Naive thymus-derived CD4-positive, alpha-beta T cell (primary cell): ENCODE measurements around the gene KRT16. TPM values are rescaled to one million over a fixed set of nuclear protein-coding genes. Genes with fewer than 3 reads are reported as not detected.
"Not testable (repeated sequence)": the region's sequence is repeated elsewhere in the genome, so short reads cannot be mapped to it uniquely, and the experiment has no call there.

ENCODE experiments used
- ATAC-seq: fragments of 150-1000 bp; cut with Tn5 transposase; 2 replicates; pipeline ENCODE4 v1.10.0; 2021; ENCODE audit warnings: mild to moderate bottlenecking, moderate library complexity
- CTCF ChIA-PET: fragments of 350-600 bp; sonication (Branson Sonifier 250); formaldehyde crosslinking; loops from one replicate; lab custom pipeline; 2021; ENCODE audit warnings: antibody characterized with exemption; lab: Charles Lee
- POLR2A ChIA-PET: fragments of 350-600 bp; sonication (Branson Sonifier 250); formaldehyde crosslinking; loops from one replicate; lab custom pipeline; 2021; ENCODE audit warnings: antibody characterized with exemption, inconsistent platforms; lab: Charles Lee
- DNase-seq, 9 donors: peaks; one replicate each; pipeline versions ENCODE4 v3.0.0 to v3.0.0-alpha.2; 2020 to 2022; ENCODE audit warnings: mixed read lengths in 1 of 9
- H3K27ac ChIP-seq: one replicate; pipeline ENCODE4 v1.7.0; 2013; ENCODE audit warnings: mild to moderate bottlenecking, low read depth, low read length, moderate library complexity
- H3K27me3 ChIP-seq, 2 donors: one replicate each; pipeline ENCODE4 v1.7.0; 2013; ENCODE audit warnings: low read length in 2 of 2, mild to moderate bottlenecking in 2 of 2, moderate library complexity in 2 of 2; ENCODE audit not compliant: control insufficient read depth in 2 of 2, insufficient read depth in 2 of 2
- H3K36me3 ChIP-seq, 3 experiments: 1 replicate in 2 of 3; 2 replicates in 1 of 3; pipeline ENCODE4 v1.7.0; 2013; ENCODE audit warnings: low read length in 3 of 3, mild to moderate bottlenecking in 3 of 3, moderate library complexity in 1 of 3; ENCODE audit not compliant: insufficient read depth in 3 of 3, control insufficient read depth in 2 of 3
- H3K4me1 ChIP-seq, 2 donors: one replicate each; pipeline ENCODE4 v1.7.0; 2013; ENCODE audit warnings: low read length in 2 of 2, mild to moderate bottlenecking in 2 of 2, moderate library complexity in 1 of 2; ENCODE audit not compliant: control insufficient read depth in 2 of 2, insufficient read depth in 2 of 2
- H3K4me3 ChIP-seq: 2 replicates; pipeline ENCODE4 v1.7.0; 2013; ENCODE audit warnings: mild to moderate bottlenecking, low read length
- H3K9me3 ChIP-seq, 3 experiments: 1 replicate in 2 of 3; 2 replicates in 1 of 3; pipeline ENCODE4 v1.7.0; 2013; ENCODE audit warnings: low read length in 3 of 3; ENCODE audit not compliant: control insufficient read depth in 2 of 3
- H3K27ac Mint-ChIP-seq, 9 donors: one replicate each; pipeline ENCODE4 v1.8.0; 2020 to 2022; ENCODE audit warnings: mixed read lengths in 9 of 9, mild to moderate bottlenecking in 8 of 9, moderate library complexity in 5 of 9, inconsistent platforms in 2 of 9
- H3K27me3 Mint-ChIP-seq, 5 donors: one replicate each; pipeline ENCODE4 v1.8.0; 2021 to 2022; ENCODE audit warnings: mixed read lengths in 5 of 5, mild to moderate bottlenecking in 1 of 5
- H3K36me3 Mint-ChIP-seq, 5 donors: one replicate each; pipeline ENCODE4 v1.8.0; 2020 to 2022; ENCODE audit warnings: mixed read lengths in 5 of 5, mild to moderate bottlenecking in 3 of 5, inconsistent platforms in 1 of 5
- H3K4me1 Mint-ChIP-seq, 7 donors: one replicate each; pipeline ENCODE4 v1.8.0; 2020 to 2022; ENCODE audit warnings: mixed read lengths in 7 of 7, mild to moderate bottlenecking in 3 of 7, inconsistent platforms in 1 of 7
- H3K4me3 Mint-ChIP-seq, 10 donors: one replicate each; pipeline ENCODE4 v1.8.0; 2020 to 2022; ENCODE audit warnings: mild to moderate bottlenecking in 10 of 10, mixed read lengths in 10 of 10, moderate library complexity in 6 of 10, inconsistent platforms in 2 of 10
- H3K9me3 Mint-ChIP-seq, 11 donors: one replicate each; pipeline ENCODE4 v1.8.0; 2020 to 2022; ENCODE audit warnings: mixed read lengths in 11 of 11, mild to moderate bottlenecking in 4 of 11, inconsistent platforms in 1 of 11, moderate library complexity in 1 of 11
- intact Hi-C, 2 donors: fragments of 100-400 bp; cut with micrococcal nuclease; formaldehyde crosslinking; loops; one replicate each; pipeline ENCODE4 v1.15.1; 2023
- polyA plus RNA-seq, 2 donors: library from polyadenylated mRNA; unstranded; fragments of 300-500 nt; fragmentation: Illumina TruSeq; gene quantifications; one replicate each; pipeline ENCODE4 v1.2.3, GENCODE V29; 2021
- total RNA-seq, 6 experiments: library from RNA in 5 of 6; stranded (reverse) in 5 of 6; gene quantifications; 1 replicate in 5 of 6; 2 replicates in 1 of 6; pipeline ENCODE4 v1.2.3 and lab custom pipeline; 2021 to 2026

The KRT16 gene
- total and polyA plus RNA-seq, 7 experiments from 2014 or later, result not detected

DNA sequence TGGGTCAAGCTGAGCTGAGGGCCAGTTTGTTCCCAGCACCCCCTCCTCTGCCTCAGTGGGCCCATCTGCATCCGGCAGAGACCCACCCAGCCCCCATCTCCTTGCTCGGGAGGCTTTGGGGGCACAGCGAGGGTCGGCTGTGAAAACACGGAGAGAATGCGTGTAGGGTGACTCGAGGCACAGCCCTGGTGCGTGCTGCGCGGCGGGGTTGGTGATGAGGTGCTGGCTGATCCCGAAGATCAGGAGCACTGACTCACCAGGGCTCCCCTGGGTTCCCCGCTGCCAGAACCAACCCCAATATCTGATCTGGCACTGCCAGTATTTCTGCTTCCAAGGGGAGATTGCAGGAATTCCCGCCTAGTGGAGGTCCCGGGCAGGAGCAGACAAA, 19.3 kb upstream of the KRT16 start:
- H3K4me3 ChIP-seq, result no peak overlapping the region
- no peak for DNase-seq
- H3K4me3 Mint-ChIP-seq, result no peak overlapping the region
- peaks cover 0 to 4% (median 0%) of the 10 kb centered on the region in 5 donors for H3K27me3 Mint-ChIP-seq
- H3K4me1 Mint-ChIP-seq, result peaks cover 0 to 5% (median 0%) of the 10 kb centered on the region in 7 donors
- no peak overlapping the region for H3K27ac ChIP-seq
- intact Hi-C loops, result no loop called here
- no peak overlapping the region for H3K27ac Mint-ChIP-seq
- H3K27me3 ChIP-seq, result no peaks in the 10 kb centered on the region
- H3K9me3 Mint-ChIP-seq, result no peaks in the 10 kb centered on the region
- no peaks in the 10 kb centered on the region for H3K4me1 ChIP-seq
- H3K36me3 Mint-ChIP-seq, result no peaks in the 10 kb centered on the region
- ATAC-seq, result no peak
- no peaks in the 10 kb centered on the region for H3K9me3 ChIP-seq
- ChIA-PET POLR2A (no interaction called here), CTCF (no interaction called here)
- no peaks in the 10 kb centered on the region for H3K36me3 ChIP-seq

DNA sequence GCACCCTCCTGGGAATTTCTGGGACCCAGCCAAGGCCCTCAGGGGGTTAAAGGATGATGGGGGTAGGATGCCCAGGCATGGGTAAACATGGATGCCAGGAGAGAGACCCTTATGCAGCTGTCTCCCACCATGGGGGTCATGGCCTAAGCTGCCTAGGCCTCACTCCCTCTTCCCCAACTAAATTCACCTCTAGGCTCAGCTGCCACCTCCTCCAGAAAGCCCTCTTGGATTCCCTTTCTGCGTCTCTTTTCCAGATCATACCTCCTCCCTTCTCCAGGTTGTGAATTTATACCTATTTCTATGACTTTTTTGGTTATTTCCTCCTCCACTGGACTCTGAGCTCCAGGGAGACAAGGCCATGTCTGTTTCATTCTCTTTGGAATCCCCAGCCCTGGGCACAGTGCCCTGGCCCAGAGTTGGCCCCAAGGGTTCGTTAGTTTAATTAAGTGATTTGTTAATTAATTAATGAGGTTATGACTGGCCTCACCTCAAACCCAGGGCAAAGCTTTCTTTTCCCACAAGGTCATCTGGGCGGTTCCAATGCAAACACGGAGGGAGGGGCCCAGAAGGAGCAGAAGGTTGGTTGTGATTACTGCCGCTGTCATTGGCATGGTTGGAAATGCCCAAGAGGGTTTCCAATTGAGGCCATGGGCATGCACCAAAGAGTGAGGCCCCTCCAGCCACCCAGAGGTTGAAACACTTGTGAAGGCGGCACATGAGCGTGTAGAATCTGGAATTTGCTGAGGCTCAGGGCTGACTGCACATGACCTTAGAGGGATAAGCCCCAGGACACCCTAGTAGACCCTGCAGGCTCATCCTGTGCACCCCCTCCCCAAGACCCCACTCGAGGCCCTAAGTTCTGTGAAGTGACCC, 18.7 kb upstream of the KRT16 start:
- H3K4me1 ChIP-seq, result no peaks in the 10 kb centered on the region
- intact Hi-C loops, result no loop called here
- Mint-ChIP-seq H3K9me3 (no peaks in the 10 kb centered on the region), H3K36me3 (no peaks in the 10 kb centered on the region), H3K27me3 (peaks cover 0 to 4% (median 0%) of the 10 kb centered on the region in 5 donors), H3K4me1 (peaks cover 0 to 5% (median 0%) of the 10 kb centered on the region in 7 donors), H3K4me3 (no peak overlapping the region), H3K27ac (no peak overlapping the region)
- no peaks in the 10 kb centered on the region for H3K27me3 ChIP-seq
- POLR2A ChIA-PET, result no interaction called here
- no peak for ATAC-seq
- no peaks in the 10 kb centered on the region for H3K36me3 ChIP-seq
- H3K9me3 ChIP-seq, result no peaks in the 10 kb centered on the region
- no peak for DNase-seq
- CTCF ChIA-PET, result no interaction called here
- no peak overlapping the region for H3K4me3 ChIP-seq
- no peak overlapping the region for H3K27ac ChIP-seq

DNA sequence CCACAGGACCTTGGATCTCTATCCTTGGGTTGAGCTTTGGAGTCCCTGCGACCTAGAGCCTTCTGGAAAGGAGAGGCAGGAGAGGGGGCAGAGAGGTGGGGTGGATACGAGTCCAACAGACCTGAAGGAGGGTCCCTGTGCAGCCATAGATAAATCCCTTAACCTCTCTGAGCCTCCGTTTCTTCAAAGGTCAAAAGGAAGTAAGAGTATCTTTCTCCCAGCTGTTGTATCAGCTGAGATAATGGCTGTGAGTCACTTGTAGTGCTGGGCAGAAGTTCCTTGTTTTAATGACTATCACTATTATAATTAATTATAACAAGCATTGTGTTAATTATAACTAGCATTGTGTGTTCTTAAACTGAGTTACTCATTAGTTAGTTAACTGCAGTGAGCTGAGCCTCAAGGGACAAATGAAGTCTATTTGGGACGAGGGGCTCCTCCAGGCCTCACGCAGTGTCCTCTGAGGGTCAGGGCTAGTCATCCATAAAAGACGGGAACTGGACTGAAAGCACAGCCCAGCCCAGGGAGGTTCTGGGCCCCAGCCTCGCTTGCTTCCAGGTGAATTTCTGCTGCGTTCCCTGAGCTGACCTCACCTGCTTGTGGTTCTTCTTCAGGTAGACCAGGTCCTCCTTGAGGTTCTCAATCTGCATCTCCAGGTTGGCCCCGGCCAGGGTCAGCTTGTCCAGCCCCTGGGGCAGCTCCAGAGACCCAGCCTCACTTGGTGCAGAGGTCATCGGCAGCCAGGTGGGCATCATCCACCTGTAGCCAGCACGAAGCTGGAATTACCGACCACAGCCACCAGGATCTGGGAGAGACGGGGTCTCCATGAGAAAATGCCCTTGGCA, 17.5 kb upstream of the KRT16 start:
- no peak overlapping the region for H3K27ac Mint-ChIP-seq
- no peak overlapping the region for H3K4me3 Mint-ChIP-seq
- ChIA-PET POLR2A (no interaction called here), CTCF (interaction anchor here (0.6 kb wide), 1 partner anchor 242 kb away, joined by 3 read pairs; no protein-coding TSS in a partner anchor)
- no peak for ATAC-seq
- H3K9me3 Mint-ChIP-seq, result no peaks in the 10 kb centered on the region
- H3K36me3 Mint-ChIP-seq, result no peaks in the 10 kb centered on the region
- Histone ChIP-seq H3K4me3 (no peak overlapping the region), H3K36me3 (no peaks in the 10 kb centered on the region), H3K27me3 (no peaks in the 10 kb centered on the region), H3K9me3 (no peaks in the 10 kb centered on the region), H3K27ac (no peak overlapping the region), H3K4me1 (no peaks in the 10 kb centered on the region)
- H3K27me3 Mint-ChIP-seq, result peaks cover 0 to 4% (median 0%) of the 10 kb centered on the region in 5 donors
- intact Hi-C loops, result no loop called here
- peaks cover 0 to 5% (median 0%) of the 10 kb centered on the region in 7 donors for H3K4me1 Mint-ChIP-seq
- no peak for DNase-seq

DNA sequence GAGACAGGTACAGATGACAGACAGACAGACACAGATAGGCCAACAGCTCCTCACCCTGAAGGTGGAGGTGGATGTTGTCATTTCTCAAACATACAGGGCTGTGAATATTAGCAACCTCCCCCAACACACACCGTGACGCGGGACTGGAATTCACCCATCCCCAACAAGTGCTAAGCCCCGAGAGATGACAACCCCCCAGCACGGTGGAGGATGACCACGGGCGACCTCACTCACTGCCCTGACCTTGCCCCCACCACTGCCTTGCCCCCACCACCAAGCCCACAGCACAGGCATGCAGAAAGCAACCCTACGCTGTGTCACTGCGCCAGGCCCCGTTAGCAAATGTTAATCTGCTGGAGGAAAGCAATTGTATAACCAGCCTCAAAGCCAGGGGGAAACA, 16.7 kb upstream of the KRT16 start:
- Mint-ChIP-seq H3K9me3 (no peaks in the 10 kb centered on the region), H3K36me3 (no peaks in the 10 kb centered on the region), H3K27ac (no peak overlapping the region), H3K4me1 (peaks cover 0 to 5% (median 0%) of the 10 kb centered on the region in 7 donors), H3K27me3 (peaks cover 0 to 4% (median 0%) of the 10 kb centered on the region in 5 donors), H3K4me3 (no peak overlapping the region)
- DNase-seq, result no peak
- no peaks in the 10 kb centered on the region for H3K9me3 ChIP-seq
- POLR2A ChIA-PET, result no interaction called here
- intact Hi-C loops, result no loop called here
- no peak overlapping the region for H3K4me3 ChIP-seq
- H3K4me1 ChIP-seq, result no peaks in the 10 kb centered on the region
- CTCF ChIA-PET, result no interaction called here
- no peaks in the 10 kb centered on the region for H3K36me3 ChIP-seq
- H3K27me3 ChIP-seq, result no peaks in the 10 kb centered on the region
- no peak overlapping the region for H3K27ac ChIP-seq
- ATAC-seq, result no peak

DNA sequence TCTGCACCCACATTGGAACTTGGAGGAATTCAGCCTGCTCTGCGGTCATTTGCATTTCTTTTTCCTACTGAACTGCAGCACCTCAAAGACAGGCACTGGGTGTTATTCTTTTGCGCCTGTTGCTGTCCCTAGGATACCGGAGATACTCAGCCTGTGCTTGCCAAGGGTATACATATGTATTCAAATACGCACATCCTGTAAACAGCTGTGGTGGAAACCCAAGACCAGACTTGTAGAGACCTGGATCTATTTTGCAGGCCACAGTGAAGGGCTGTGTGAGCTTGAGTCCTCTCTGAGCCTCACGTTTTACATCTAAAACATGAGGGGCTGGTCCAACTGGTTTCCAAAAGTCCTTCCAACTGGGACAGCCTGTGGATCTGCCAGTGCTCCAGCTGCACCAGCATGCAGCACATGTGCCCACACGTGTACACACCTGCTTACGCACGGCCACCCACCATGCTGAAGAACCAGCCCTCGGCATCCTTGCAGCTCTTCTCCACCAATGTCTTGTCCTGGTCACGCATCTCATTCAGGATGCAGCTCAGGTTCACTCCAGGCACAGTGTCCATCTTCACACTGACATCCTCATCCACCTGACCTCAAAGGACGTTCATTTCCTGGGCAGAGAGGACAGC, 16.2 kb upstream of the KRT16 start:
- H3K4me3 Mint-ChIP-seq, intact Hi-C loops, H3K27me3 ChIP-seq, H3K9me3 Mint-ChIP-seq, ATAC-seq, H3K4me1 ChIP-seq, POLR2A ChIA-PET, H3K27ac ChIP-seq, H3K4me1 Mint-ChIP-seq, H3K27ac Mint-ChIP-seq, CTCF ChIA-PET, H3K36me3 Mint-ChIP-seq, H3K36me3 ChIP-seq, H3K27me3 Mint-ChIP-seq, H3K4me3 ChIP-seq, H3K9me3 ChIP-seq, DNase-seq: not testable (repeated sequence)

DNA sequence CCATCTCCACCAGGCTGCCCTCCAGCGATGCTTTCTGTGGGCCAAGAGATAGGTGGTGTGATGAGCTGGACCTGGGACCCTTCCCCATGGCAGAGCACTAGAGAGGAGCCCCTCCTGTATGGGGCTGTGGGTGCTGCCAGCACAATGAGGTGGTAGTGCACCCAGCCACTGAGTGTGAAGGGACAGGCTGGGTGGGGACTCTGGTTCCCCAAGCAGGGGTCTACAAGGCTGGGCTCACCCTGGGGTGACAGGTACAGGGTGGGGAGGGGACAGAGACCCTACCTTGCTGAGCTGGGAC, 15.5 kb upstream of the KRT16 start:
- DNase-seq, H3K9me3 ChIP-seq, H3K4me1 Mint-ChIP-seq, H3K27me3 Mint-ChIP-seq, H3K4me3 ChIP-seq, H3K36me3 Mint-ChIP-seq, ATAC-seq, CTCF ChIA-PET, H3K4me1 ChIP-seq, intact Hi-C loops, H3K27me3 ChIP-seq, H3K27ac ChIP-seq, H3K36me3 ChIP-seq, POLR2A ChIA-PET, H3K9me3 Mint-ChIP-seq, H3K27ac Mint-ChIP-seq, H3K4me3 Mint-ChIP-seq: not testable (repeated sequence)
